D721Med (cell line): ENCODE measurements around the gene KLK11.
"Not testable (repeated sequence)": the region's sequence is repeated elsewhere in the genome, so short reads cannot be mapped to it uniquely, and the experiment has no call there.

Experiments
- DNase-seq: peaks from one replicate; pipeline ENCODE4 v3.0.0; 2011; ENCODE audit warnings: low spot score; ENCODE audit not compliant: insufficient read length
- FAIRE-seq: peaks from 2 replicates; lab custom pipeline; 2011; peaks lifted over from hg19 to GRCh38; lab: Jason Lieb, UNC
- CTCF ChIP-seq: IDR thresholded peaks from 2 replicates; pipeline ENCODE4 v1.5.1; 2012; ENCODE audit warnings: mild to moderate bottlenecking, control low read depth; ENCODE audit not compliant: insufficient read depth; ENCODE audit errors: missing control alignments

The KLK11 gene

GRCh38 chr19:51000426-51000825 is 26.0 kb downstream of the KLK11 start:
- no peak for TF ChIP-seq CTCF
- DNase-seq (no peak), FAIRE-seq (no peak)

- DNase-seq (no peak), FAIRE-seq (no peak)
- no peak for TF ChIP-seq CTCF
Observed at GRCh38 chr19:50998686-50999085, 27.7 kb downstream of the KLK11 start.

GRCh38 chr19:50998061-50998460 is 28.4 kb downstream of the KLK11 start:
- DNase-seq (no peak), FAIRE-seq (no peak)
- no peak for TF ChIP-seq CTCF

GRCh38 chr19:50994129-50994528 is 32.3 kb downstream of the KLK11 start:
- TF ChIP-seq CTCF, result no peak
- DNase-seq (no peak), FAIRE-seq (no peak)

- DNase-seq (no peak), FAIRE-seq (no peak)
- TF ChIP-seq CTCF, result no peak
Observed at GRCh38 chr19:50992666-50993035, 33.8 kb downstream of the KLK11 start.

- FAIRE-seq, DNase-seq: not testable (repeated sequence)
Observed at GRCh38 chr19:50984416-50984815, 42.0 kb downstream of the KLK11 start.

- no peak for DNase-seq
- TF ChIP-seq CTCF, result no peak
- FAIRE-seq, result no peak
Observed at GRCh38 chr19:50983625-50984292, 42.7 kb downstream of the KLK11 start, which contains the start of gene KLK7. TSS of gene KLK7 (minus strand) at chr19:50983917. CDS start at chr19:50982399, 1,518 bp downstream.
